HUES64 (cell line): Measurements from ENCODE around the gene CEP152.

Experiments used
- H3K27ac ChIP-seq: 2 replicates; pipeline ENCODE4 v1.7.0; 2013; ENCODE audit warnings: low read depth, low read length, inconsistent platforms
- H3K27me3 ChIP-seq: 2 replicates; pipeline ENCODE4 v1.6.1; 2013; ENCODE audit warnings: mild to moderate bottlenecking, low read length; ENCODE audit not compliant: insufficient read depth
- H3K36me3 ChIP-seq: 2 replicates; pipeline ENCODE4 v1.6.1; 2013; ENCODE audit warnings: mild to moderate bottlenecking, low read length; ENCODE audit not compliant: insufficient read depth
- H3K4me1 ChIP-seq: 2 replicates; pipeline ENCODE4 v1.6.1; 2013; ENCODE audit warnings: mild to moderate bottlenecking, low read length, moderate library complexity; ENCODE audit not compliant: insufficient read depth
- H3K4me3 ChIP-seq: 2 replicates; pipeline ENCODE4 v1.5.1; 2013; ENCODE audit warnings: mild to moderate bottlenecking, low read length, moderate library complexity
- H3K9ac ChIP-seq: 2 replicates; pipeline ENCODE4 v1.6.1; 2013; ENCODE audit warnings: mild to moderate bottlenecking, low read depth, low read length
- H3K9me3 ChIP-seq: 2 replicates; pipeline ENCODE4 v1.6.1; 2013; ENCODE audit warnings: low read depth, low read length; ENCODE audit not compliant: insufficient read depth
- WGBS: fragments of 150-250, 120-280 bp; methylation state at CpG from one replicate; pipeline ENCODE4 v1.1.7; 2013; ENCODE audit warnings: missing lambda C conversion rate; 5-methylcytosine and 5-hydroxymethylcytosine counted together

The CEP152 gene

GRCh38 chr15:48806151-48806550, 4.7 kb downstream of the CEP152 start:
- Histone ChIP-seq H3K9ac (no peak overlapping the region), H3K4me3 (no peak overlapping the region)
- 24% methylated on average over 2 of the region's 2 CpGs for WGBS

GRCh38 chr15:48805591-48805990, 5.3 kb downstream of the CEP152 start:
- peaks cover 28% of the 10 kb centered on the region; the same call in 1 of the 2 replicates for H3K4me1 ChIP-seq

More at GRCh38 chr15:48806151-48806550, 4.7 kb downstream of the CEP152 start:
- H3K9me3 ChIP-seq, result no peaks in the 10 kb centered on the region
- H3K27ac ChIP-seq, result no peak overlapping the region
- 0 out of 2 replicates have a peak, but pooled peaks cover 3% of the 10 kb centered on the region for H3K36me3 ChIP-seq
- no peaks in the 10 kb centered on the region for H3K27me3 ChIP-seq
- H3K4me1 ChIP-seq, result peaks cover 28% of the 10 kb centered on the region; the same call in 1 of the 2 replicates

GRCh38 chr15:48803877-48804276, 7.0 kb downstream of the CEP152 start:
- no peak overlapping the region for H3K4me3 ChIP-seq
- peaks cover 28% of the 10 kb centered on the region; the same call in 1 of the 2 replicates for H3K4me1 ChIP-seq
- no peaks in the 10 kb centered on the region for H3K9me3 ChIP-seq
- WGBS, result 98% methylated on average over 2 of the region's 2 CpGs
- no peak overlapping the region for H3K27ac ChIP-seq
- H3K36me3 ChIP-seq, result 0 out of 2 replicates have a peak, but pooled peaks cover 3% of the 10 kb centered on the region
- H3K27me3 ChIP-seq, result no peaks in the 10 kb centered on the region
- H3K9ac ChIP-seq, result no peak overlapping the region

More at GRCh38 chr15:48805591-48805990, 5.3 kb downstream of the CEP152 start:
- Histone ChIP-seq H3K27ac (no peak overlapping the region), H3K27me3 (no peaks in the 10 kb centered on the region), H3K36me3 (0 out of 2 replicates have a peak, but pooled peaks cover 3% of the 10 kb centered on the region), H3K9me3 (no peaks in the 10 kb centered on the region), H3K4me3 (no peak overlapping the region), H3K9ac (no peak overlapping the region)
- no CpG with 5 or more reads among the region's 2 CpGs for WGBS

- no peak overlapping the region for H3K9ac ChIP-seq
- 0 out of 2 replicates have a peak, but pooled peaks cover 3% of the 10 kb centered on the region for H3K36me3 ChIP-seq
- peaks cover 38% of the 10 kb centered on the region; the same call in 1 of the 2 replicates for H3K4me1 ChIP-seq
- no peaks in the 10 kb centered on the region for H3K27me3 ChIP-seq
- no peaks in the 10 kb centered on the region for H3K9me3 ChIP-seq
- no peak overlapping the region for H3K27ac ChIP-seq
- no peak overlapping the region for H3K4me3 ChIP-seq
Observed at GRCh38 chr15:48802867-48803266, 8.0 kb downstream of the CEP152 start.

GRCh38 chr15:48802257-48802656, 8.6 kb downstream of the CEP152 start:
- Histone ChIP-seq H3K9ac (no peak overlapping the region), H3K4me3 (no peak overlapping the region), H3K27me3 (no peaks in the 10 kb centered on the region), H3K27ac (no peak overlapping the region), H3K4me1 (peaks cover 42% of the 10 kb centered on the region; the same call in 1 of the 2 replicates), H3K36me3 (peaks cover 7% of the 10 kb centered on the region), H3K9me3 (no peaks in the 10 kb centered on the region)
- WGBS, result no CpG with 5 or more reads among the region's 3 CpGs

GRCh38 chr15:48800811-48801455, 9.9 kb downstream of the CEP152 start:
- no peaks in the 10 kb centered on the region for H3K27me3 ChIP-seq
- no peak overlapping the region for H3K9ac ChIP-seq
- WGBS, result 90% methylated on average over 2 of the region's 4 CpGs
- peaks cover 20% of the 10 kb centered on the region for H3K36me3 ChIP-seq
- H3K4me3 ChIP-seq, result no peak overlapping the region
- H3K9me3 ChIP-seq, result no peaks in the 10 kb centered on the region
- H3K4me1 ChIP-seq, result peaks cover 33% of the 10 kb centered on the region; the same call in 1 of the 2 replicates
- no peak overlapping the region for H3K27ac ChIP-seq

GRCh38 chr15:48800245-48800644, 10.6 kb downstream of the CEP152 start:
- H3K4me3 ChIP-seq, result no peak overlapping the region
- H3K36me3 ChIP-seq, result peaks cover 27% of the 10 kb centered on the region
- peaks cover 29% of the 10 kb centered on the region; the same call in 1 of the 2 replicates for H3K4me1 ChIP-seq
- H3K27me3 ChIP-seq, result no peaks in the 10 kb centered on the region
- H3K9ac ChIP-seq, result no peak overlapping the region
- H3K27ac ChIP-seq, result no peak overlapping the region
- H3K9me3 ChIP-seq, result no peaks in the 10 kb centered on the region
- 92% methylated on average over 1 of the region's 1 CpG for WGBS

- H3K36me3 ChIP-seq, result peaks cover 41% of the 10 kb centered on the region
- WGBS, result 13% methylated on average over 1 of the region's 1 CpG
- no peak overlapping the region for H3K4me3 ChIP-seq
- H3K9me3 ChIP-seq, result no peaks in the 10 kb centered on the region
- peaks cover 29% of the 10 kb centered on the region; the same call in 1 of the 2 replicates for H3K4me1 ChIP-seq
- no peak overlapping the region for H3K27ac ChIP-seq
- H3K9ac ChIP-seq, result no peak overlapping the region
- no peaks in the 10 kb centered on the region for H3K27me3 ChIP-seq
Observed at GRCh38 chr15:48798319-48798718, 12.6 kb downstream of the CEP152 start.

GRCh38 chr15:48796930-48797329, 13.9 kb downstream of the CEP152 start:
- Histone ChIP-seq H3K9me3 (no peaks in the 10 kb centered on the region), H3K27ac (no peak overlapping the region), H3K4me1 (peaks cover 22% of the 10 kb centered on the region; the same call in 1 of the 2 replicates), H3K9ac (no peak overlapping the region), H3K36me3 (peaks cover 54% of the 10 kb centered on the region), H3K27me3 (no peaks in the 10 kb centered on the region), H3K4me3 (no peak overlapping the region)
- 92% methylated on average over 3 of the region's 3 CpGs for WGBS

GRCh38 chr15:48796521-48796920, 14.3 kb downstream of the CEP152 start:
- Histone ChIP-seq H3K4me3 (no peak overlapping the region), H3K27me3 (no peaks in the 10 kb centered on the region), H3K9me3 (no peaks in the 10 kb centered on the region), H3K27ac (no peak overlapping the region), H3K4me1 (peaks cover 22% of the 10 kb centered on the region; the same call in 1 of the 2 replicates), H3K9ac (no peak overlapping the region), H3K36me3 (peaks cover 54% of the 10 kb centered on the region)
- 95% methylated on average over 1 of the region's 3 CpGs for WGBS

- Histone ChIP-seq H3K9me3 (no peaks in the 10 kb centered on the region), H3K9ac (no peak overlapping the region), H3K27me3 (no peaks in the 10 kb centered on the region), H3K27ac (no peak overlapping the region), H3K36me3 (peaks cover 59% of the 10 kb centered on the region), H3K4me1 (peaks cover 22% of the 10 kb centered on the region; the same call in 1 of the 2 replicates), H3K4me3 (no peak overlapping the region)
- WGBS, result 100% methylated on average over 3 of the region's 3 CpGs
Observed at GRCh38 chr15:48795901-48796300, 15.0 kb downstream of the CEP152 start.
